ENCODE measurements around the gene RAB8B. TPM values are rescaled to one million over a fixed set of nuclear protein-coding genes. Genes with fewer than 3 reads are reported as not detected.

Gene RAB8B
- total and polyA plus RNA-seq, 2 donors from 2014 or later: 7.1 to 33.6 TPM

GRCh38 chr15:63212050-63213004 lies 22.9 kb downstream of the RAB8B start:
- Histone ChIP-seq H3K27ac (ENCODE audit: low read depth in 2 of 2, low read length in 2 of 2) (peak overlapping the region; percentile 17 to 59), H3K9ac (ENCODE audit: low read length in 3 of 3) (no peak overlapping the region), H3K4me1 (ENCODE audit: control insufficient read depth in 2 of 3, insufficient read depth in 2 of 3, low read depth in 1 of 3, low read length in 3 of 3) (peaks cover 0 to 8% (median 0%) of the 10 kb centered on the region in 3 donors), H3K9me3 (ENCODE audit: control insufficient read depth in 2 of 3, insufficient read depth in 1 of 3, low read length in 3 of 3) (no peaks in the 10 kb centered on the region), H3K36me3 (ENCODE audit: control insufficient read depth in 2 of 3, insufficient read depth in 3 of 3, low read length in 3 of 3) (no peaks in the 10 kb centered on the region), H3K4me3 (ENCODE audit: low read length in 3 of 3) (no peak overlapping the region), H3K27me3 (ENCODE audit: control insufficient read depth, insufficient read depth, low read length) (no peaks in the 10 kb centered on the region)
- no peak for FAIRE-seq
- intact Hi-C loops (cut with DNase I): no loop called here
- TF ChIP-seq CTCF (IDR thresholded peaks at IDR 0.05; ENCODE audit: borderline replicate concordance, extremely low read depth, insufficient read depth): no peak
- no peak for DNase-seq

GRCh38 chr15:63218100-63218808 lies 28.8 kb downstream of the RAB8B start:
- no peak for TF ChIP-seq CTCF (IDR thresholded peaks at IDR 0.05; ENCODE audit: borderline replicate concordance, extremely low read depth, insufficient read depth)
- H3K27me3 ChIP-seq (ENCODE audit: control insufficient read depth, insufficient read depth, low read length): no peaks in the 10 kb centered on the region
- H3K9me3 ChIP-seq (ENCODE audit: control insufficient read depth in 2 of 3, insufficient read depth in 1 of 3, low read length in 3 of 3): no peaks in the 10 kb centered on the region
- H3K4me1 ChIP-seq (ENCODE audit: control insufficient read depth in 2 of 3, insufficient read depth in 2 of 3, low read depth in 1 of 3, low read length in 3 of 3): peaks cover 0 to 6% (median 2%) of the 10 kb centered on the region in 3 donors
- H3K9ac ChIP-seq (ENCODE audit: low read length in 3 of 3): no peak overlapping the region
- FAIRE-seq: no peak
- intact Hi-C loops (cut with DNase I): no loop called here
- no peak overlapping the region for H3K4me3 ChIP-seq (ENCODE audit: low read length in 3 of 3)
- no peak for DNase-seq
- H3K36me3 ChIP-seq (ENCODE audit: control insufficient read depth in 2 of 3, insufficient read depth in 3 of 3, low read length in 3 of 3): no peaks in the 10 kb centered on the region
- peak overlapping the region; percentile 47 to 63 for H3K27ac ChIP-seq (ENCODE audit: low read depth in 2 of 2, low read length in 2 of 2)

- H3K27ac ChIP-seq (ENCODE audit: low read depth in 2 of 2, low read length in 2 of 2): no peak overlapping the region
- intact Hi-C loops (cut with DNase I): no loop called here
- FAIRE-seq: no peak
Observed at GRCh38 chr15:63219196-63219710, 29.8 kb downstream of the RAB8B start.

More at GRCh38 chr15:63219196-63219710, 29.8 kb downstream of the RAB8B start:
- DNase-seq: no peak
- Histone ChIP-seq H3K4me3 (ENCODE audit: low read length in 3 of 3) (no peak overlapping the region), H3K27me3 (ENCODE audit: control insufficient read depth, insufficient read depth, low read length) (no peaks in the 10 kb centered on the region), H3K9me3 (ENCODE audit: control insufficient read depth in 2 of 3, insufficient read depth in 1 of 3, low read length in 3 of 3) (no peaks in the 10 kb centered on the region), H3K36me3 (ENCODE audit: control insufficient read depth in 2 of 3, insufficient read depth in 3 of 3, low read length in 3 of 3) (peaks cover 0 to 2% (median 0%) of the 10 kb centered on the region in 3 donors), H3K9ac (ENCODE audit: low read length in 3 of 3) (no peak overlapping the region), H3K4me1 (ENCODE audit: control insufficient read depth in 2 of 3, insufficient read depth in 2 of 3, low read depth in 1 of 3, low read length in 3 of 3) (peaks cover 0 to 6% (median 2%) of the 10 kb centered on the region in 3 donors)
- no peak for TF ChIP-seq CTCF (IDR thresholded peaks at IDR 0.05; ENCODE audit: borderline replicate concordance, extremely low read depth, insufficient read depth)
